Astrocyte of the spinal cord (primary cell): Measurements from ENCODE around the gene UGT1A3.
"Not testable (repeated sequence)": the region's sequence is repeated elsewhere in the genome, so short reads cannot be mapped to it uniquely, and the experiment has no call there.

Experiments
- DNase-seq: peaks from one replicate; pipeline ENCODE4 v3.0.0; 2011; ENCODE audit warnings: low read depth, low spot score
- H3K4me3 ChIP-seq: 2 replicates; pipeline ENCODE4 v1.5.1; 2011; ENCODE audit warnings: low read depth, mild to moderate bottlenecking, low read length, moderate library complexity
- CTCF ChIP-seq: IDR thresholded peaks from 2 replicates; pipeline ENCODE4 v1.5.1; 2012; ENCODE audit warnings: low read depth, mild to moderate bottlenecking, low read length, inconsistent platforms
- in situ Hi-C: cut with HindIII; loops from 2 replicates; pipeline ENCODE4 v1.10.0; 2017; ENCODE audit warnings: low sequenced_read_pairs

The UGT1A3 gene

GRCh38 chr2:233693963-233694362, 34.9 kb upstream of the UGT1A3 start:
- in situ Hi-C loops, result no loop called here
- no peak overlapping the region for H3K4me3 ChIP-seq
- no peak for TF ChIP-seq CTCF
- no peak for DNase-seq

DNA sequence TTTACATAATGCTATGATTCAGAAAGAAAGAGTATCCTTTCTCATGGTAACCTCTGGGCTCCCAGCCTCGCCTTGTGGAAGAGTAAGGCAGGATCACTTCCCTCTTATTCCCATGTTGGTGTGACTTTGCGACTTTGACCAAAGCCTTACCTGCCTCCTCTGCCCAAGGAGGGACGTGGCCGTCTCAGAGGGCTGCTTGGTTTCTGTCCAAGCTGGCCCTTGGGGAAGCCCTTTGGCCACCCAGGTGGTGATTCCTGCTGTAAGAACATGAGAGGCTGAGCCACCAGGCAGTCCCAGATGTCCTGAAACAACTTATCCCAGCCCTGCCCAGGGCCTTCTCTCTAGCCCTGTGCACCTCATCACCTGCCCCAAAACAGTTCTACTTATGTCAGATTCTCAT, 30.1 kb upstream of the UGT1A3 start:
- H3K4me3 ChIP-seq, result no peak overlapping the region
- no peak for TF ChIP-seq CTCF
- no peak for DNase-seq
- in situ Hi-C loops, result no loop called here

GRCh38 chr2:233699424-233700027, 29.3 kb upstream of the UGT1A3 start:
- no peak for TF ChIP-seq CTCF
- in situ Hi-C loops, result no loop called here
- DNase-seq, result no peak
- no peak overlapping the region for H3K4me3 ChIP-seq

- H3K4me3 ChIP-seq, result no peak overlapping the region
- peak; percentile 57 for DNase-seq
- in situ Hi-C loops, result no loop called here
- TF ChIP-seq CTCF, result no peak
These were observed 28.7 kb upstream of the UGT1A3 start for GRCh38 chr2:233700028-233700635.

- in situ Hi-C loops, DNase-seq, H3K4me3 ChIP-seq: not testable (repeated sequence)
These were observed 28.0 kb upstream of the UGT1A3 start for GRCh38 chr2:233700842-233701241.

GRCh38 chr2:233702238-233702637, 26.6 kb upstream of the UGT1A3 start:
- no peak for TF ChIP-seq CTCF
- H3K4me3 ChIP-seq, result no peak overlapping the region
- in situ Hi-C loops, result no loop called here
- no peak for DNase-seq

DNA sequence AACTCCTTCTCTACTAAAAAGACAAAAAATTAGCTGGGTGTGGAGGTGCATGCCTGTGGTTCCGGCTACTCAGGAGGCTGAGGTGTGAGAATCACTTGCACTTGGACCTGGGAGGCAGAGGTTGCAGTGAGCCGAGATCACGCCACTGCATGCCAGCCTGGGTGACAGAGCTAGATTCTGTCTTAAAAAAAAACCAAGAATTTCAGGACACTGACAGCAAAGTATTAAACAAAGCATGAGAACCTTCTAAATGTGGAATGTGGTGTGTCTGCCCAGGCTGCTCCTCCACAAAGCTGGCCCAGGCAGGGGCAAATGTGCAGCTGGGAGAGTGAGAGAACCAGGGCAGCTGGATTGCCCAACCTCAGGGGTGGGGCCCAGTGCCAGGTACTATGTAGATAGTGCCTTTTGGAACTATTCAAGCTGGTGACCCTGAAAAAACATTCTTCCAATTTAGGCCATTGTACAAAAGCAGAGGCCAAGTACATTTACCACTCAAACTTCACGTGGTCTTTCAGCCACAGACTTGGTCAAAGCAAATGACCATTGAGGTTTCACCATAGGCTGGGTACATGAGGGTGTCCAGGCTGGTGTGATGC, 22.8 kb upstream of the UGT1A3 start:
- in situ Hi-C loops, result no loop called here
- no peak for TF ChIP-seq CTCF
- DNase-seq, result no peak
- H3K4me3 ChIP-seq, result no peak overlapping the region
